ENCODE results near the gene CDH4.

CDH4 gene

DNA sequence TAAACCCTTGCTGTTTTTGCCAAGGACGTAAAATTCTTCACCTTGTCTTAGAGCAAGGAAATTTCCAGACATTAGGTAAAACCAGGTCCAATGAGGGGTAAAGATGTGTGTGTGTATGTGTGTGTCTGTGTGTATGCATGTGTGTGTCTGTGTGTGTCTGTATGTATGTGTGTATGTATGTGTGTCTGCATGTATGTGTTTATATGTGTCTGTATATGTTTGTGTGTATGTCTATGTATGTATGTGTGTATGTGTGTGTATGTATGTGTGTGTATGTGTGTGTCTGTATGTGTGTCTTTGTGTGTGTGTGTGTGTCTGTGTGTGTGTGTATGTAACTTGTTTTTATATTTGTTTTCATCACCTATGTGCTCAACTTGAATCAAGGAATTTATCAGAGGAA, 439.9 kb downstream of the CDH4 start:
- TF ChIP-seq, protein P1, sequence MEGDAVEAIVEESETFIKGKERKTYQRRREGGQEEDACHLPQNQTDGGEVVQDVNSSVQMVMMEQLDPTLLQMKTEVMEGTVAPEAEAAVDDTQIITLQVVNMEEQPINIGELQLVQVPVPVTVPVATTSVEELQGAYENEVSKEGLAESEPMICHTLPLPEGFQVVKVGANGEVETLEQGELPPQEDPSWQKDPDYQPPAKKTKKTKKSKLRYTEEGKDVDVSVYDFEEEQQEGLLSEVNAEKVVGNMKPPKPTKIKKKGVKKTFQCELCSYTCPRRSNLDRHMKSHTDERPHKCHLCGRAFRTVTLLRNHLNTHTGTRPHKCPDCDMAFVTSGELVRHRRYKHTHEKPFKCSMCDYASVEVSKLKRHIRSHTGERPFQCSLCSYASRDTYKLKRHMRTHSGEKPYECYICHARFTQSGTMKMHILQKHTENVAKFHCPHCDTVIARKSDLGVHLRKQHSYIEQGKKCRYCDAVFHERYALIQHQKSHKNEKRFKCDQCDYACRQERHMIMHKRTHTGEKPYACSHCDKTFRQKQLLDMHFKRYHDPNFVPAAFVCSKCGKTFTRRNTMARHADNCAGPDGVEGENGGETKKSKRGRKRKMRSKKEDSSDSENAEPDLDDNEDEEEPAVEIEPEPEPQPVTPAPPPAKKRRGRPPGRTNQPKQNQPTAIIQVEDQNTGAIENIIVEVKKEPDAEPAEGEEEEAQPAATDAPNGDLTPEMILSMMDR (IDR thresholded peaks at IDR 0.05) = no peak

DNA sequence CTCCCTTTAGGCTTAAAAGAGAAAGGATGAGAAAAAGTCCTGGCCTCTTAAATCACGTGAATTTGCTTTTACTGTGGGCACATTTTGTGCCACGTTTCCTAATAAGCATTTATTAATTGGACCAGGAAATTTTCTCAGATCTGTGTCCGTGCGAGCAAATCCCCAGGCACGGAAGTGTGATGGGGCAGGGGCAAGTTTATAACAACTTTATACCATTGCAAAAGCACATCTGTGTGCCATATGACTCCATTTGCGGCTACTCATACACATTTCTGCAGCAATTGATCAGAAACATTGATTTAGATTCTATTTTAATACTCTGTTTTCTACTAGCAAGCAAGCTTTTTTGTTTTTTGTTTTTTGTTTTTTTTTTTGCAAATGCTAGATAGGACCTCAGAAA, 440.4 kb downstream of the CDH4 start:
- TF ChIP-seq ZFX (IDR thresholded peaks at IDR 0.05; ENCODE audit: borderline replicate concordance) = no peak
- TF ChIP-seq, protein P1 (IDR thresholded peaks at IDR 0.05) = no peak
- no peak overlapping the region for H3K27ac ChIP-seq

More for the DNA sequence above, 439.9 kb downstream of the CDH4 start:
- no peak overlapping the region for H3K27ac ChIP-seq

DNA sequence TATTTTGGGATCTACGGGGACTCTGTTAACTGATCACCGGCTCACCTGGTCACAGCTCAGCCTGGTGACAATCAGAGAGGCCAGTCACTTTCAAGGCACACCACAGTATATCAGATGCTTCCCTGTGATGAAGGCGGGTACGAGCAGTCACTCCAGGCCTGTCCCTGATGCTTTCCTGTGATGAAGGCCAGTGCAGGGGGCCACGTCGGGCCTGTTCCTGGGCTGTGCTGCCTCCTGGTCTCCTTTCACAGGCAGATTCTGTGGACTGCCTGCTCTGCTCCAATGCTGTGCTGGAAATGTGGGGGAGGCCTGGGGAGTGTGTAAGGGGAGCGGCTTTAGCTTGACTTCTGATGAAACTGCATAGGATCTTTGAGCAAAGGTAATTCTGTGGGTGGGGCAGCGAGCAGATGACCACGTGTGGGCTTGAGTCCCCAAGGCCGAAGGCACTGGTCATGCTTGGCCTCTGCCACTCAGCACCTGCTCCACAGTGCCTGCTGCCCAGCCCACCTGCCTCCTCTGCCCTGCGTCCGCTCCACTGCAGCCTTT, 441.1 kb downstream of the CDH4 start:
- no peak overlapping the region for H3K27ac ChIP-seq
- TF ChIP-seq, protein P1 (IDR thresholded peaks at IDR 0.05) = no peak
- TF ChIP-seq ZFX (IDR thresholded peaks at IDR 0.05; ENCODE audit: borderline replicate concordance) = no peak

DNA sequence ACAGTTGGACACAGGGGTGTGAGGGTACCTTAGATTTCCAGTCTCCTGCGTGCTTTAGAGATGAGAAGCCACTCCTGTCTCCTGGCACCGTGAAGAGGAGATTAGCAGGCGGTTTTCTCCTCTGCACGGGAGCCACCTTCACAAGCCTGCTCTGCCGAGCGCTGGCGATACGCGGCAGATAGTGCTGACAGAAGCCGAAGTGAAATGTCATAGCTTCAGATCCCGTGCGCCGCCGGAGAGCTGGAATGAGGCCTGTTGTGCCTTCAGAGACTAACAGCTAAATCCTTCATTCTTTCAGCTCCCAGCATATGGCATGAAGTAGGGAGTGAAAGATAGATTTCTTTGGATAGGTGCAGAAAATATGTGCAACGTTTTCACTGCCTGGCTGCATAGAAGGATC, 442.6 kb downstream of the CDH4 start:
- no peak overlapping the region for H3K27ac ChIP-seq
- TF ChIP-seq, protein P1 (IDR thresholded peaks at IDR 0.05) = no peak
- no peak for TF ChIP-seq ZFX (IDR thresholded peaks at IDR 0.05; ENCODE audit: borderline replicate concordance)

DNA sequence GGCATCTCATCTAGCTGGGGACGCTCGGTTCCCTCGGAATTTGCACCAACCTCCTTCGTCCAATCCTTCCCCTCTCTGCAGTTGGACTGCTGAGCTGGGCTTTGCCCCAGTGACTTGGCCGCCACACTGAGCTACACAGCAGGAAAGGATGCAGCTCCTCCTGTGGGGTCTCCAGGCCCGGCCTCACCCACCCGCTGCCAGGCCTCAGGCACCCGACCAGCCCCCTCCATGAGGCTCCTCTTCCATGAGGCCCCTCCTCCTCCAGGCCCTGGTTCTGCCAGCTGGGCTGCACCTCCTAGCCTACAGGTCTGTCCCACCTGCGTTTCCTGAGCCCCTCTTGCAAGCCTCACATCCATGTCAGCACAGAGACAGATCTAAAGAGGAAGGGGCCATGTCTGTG, 443.7 kb downstream of the CDH4 start:
- H3K27ac ChIP-seq = no peak overlapping the region
- TF ChIP-seq ZFX (IDR thresholded peaks at IDR 0.05; ENCODE audit: borderline replicate concordance) = no peak
- TF ChIP-seq, protein P1 (IDR thresholded peaks at IDR 0.05) = no peak

DNA sequence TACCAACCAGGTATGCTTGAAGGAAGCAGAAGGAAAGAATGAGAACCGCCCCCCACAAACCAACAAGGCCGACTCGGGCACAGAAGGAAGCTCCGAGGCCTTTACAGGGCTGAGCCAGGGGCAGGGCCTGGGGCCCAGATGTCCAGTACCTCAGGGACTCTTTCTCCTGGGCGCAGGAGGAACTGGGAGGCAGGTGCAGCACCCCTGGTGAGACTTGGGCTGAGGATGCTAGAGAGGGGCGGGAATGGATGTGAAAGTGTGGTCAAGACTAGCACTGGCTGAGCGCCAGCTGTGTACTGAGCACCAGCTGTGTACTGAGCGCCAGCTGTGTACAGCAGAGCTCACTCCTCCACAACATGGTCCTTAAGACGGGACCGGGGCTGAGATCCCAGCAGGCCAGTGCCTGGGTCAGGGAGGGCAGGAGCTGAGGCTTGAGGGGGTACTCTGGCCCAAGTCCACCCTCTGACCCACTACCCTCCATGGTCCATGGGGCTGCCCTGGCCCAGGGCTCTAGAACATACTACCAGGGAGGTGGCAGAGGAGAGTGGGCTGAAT, 444.2 kb downstream of the CDH4 start:
- TF ChIP-seq, protein P1 (IDR thresholded peaks at IDR 0.05) = no peak
- no peak for TF ChIP-seq ZFX (IDR thresholded peaks at IDR 0.05; ENCODE audit: borderline replicate concordance)
- H3K27ac ChIP-seq = no peak overlapping the region

DNA sequence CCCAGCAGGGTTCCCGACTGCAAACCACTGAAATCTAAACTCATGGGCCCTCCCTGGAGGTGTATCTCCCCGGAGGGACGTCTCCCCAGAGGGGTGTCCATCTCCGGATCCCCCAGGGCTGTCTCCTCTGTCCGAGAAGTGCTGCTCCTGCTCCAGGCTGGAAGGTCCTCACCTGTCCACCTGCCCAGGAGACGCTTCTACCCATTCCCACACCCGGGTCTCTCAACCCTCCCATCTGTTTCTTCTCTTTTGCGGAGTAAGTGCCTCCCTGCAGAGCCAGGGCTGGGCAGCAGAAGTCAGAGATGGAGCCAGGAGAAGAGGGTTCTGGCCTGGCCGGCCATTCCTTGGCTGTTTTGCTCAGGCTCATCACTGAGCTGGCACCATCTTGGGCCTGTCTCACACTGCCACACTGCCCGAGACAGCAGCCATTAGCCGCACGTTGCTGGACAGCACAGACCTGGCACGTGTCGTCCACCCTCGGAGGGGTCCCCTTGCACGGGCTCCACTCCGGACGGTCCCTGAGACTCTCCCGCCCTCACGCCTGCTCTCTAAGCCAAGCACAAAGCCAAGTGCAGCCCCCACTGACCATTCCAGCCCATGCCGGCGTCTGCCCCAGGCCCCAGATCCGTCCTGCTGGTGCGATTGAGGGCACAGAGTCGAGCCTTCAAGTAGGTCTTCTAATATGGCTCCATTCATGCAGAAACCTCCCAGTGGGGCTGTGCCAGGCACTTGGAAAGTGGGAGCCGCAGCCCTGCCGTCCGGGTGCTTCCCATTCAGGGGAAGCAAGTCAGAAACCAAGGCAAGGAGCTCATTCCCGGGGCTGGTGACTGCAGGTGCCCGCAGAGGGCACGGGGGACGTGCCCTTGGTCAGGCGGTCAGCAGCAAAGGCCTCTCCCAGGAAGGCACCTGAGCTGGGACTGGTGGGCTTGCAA, 445.9 kb downstream of the CDH4 start:
- no peak for TF ChIP-seq ZFX (IDR thresholded peaks at IDR 0.05; ENCODE audit: borderline replicate concordance)
- TF ChIP-seq, protein P1 (IDR thresholded peaks at IDR 0.05) = no peak
- no peak overlapping the region for H3K27ac ChIP-seq
